ENCODE measurements around the gene TRHDE.

TRHDE gene, protein sequence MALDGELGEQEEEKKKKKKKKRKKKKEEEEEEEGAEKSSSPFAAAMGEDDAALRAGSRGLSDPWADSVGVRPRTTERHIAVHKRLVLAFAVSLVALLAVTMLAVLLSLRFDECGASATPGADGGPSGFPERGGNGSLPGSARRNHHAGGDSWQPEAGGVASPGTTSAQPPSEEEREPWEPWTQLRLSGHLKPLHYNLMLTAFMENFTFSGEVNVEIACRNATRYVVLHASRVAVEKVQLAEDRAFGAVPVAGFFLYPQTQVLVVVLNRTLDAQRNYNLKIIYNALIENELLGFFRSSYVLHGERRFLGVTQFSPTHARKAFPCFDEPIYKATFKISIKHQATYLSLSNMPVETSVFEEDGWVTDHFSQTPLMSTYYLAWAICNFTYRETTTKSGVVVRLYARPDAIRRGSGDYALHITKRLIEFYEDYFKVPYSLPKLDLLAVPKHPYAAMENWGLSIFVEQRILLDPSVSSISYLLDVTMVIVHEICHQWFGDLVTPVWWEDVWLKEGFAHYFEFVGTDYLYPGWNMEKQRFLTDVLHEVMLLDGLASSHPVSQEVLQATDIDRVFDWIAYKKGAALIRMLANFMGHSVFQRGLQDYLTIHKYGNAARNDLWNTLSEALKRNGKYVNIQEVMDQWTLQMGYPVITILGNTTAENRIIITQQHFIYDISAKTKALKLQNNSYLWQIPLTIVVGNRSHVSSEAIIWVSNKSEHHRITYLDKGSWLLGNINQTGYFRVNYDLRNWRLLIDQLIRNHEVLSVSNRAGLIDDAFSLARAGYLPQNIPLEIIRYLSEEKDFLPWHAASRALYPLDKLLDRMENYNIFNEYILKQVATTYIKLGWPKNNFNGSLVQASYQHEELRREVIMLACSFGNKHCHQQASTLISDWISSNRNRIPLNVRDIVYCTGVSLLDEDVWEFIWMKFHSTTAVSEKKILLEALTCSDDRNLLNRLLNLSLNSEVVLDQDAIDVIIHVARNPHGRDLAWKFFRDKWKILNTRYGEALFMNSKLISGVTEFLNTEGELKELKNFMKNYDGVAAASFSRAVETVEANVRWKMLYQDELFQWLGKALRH

GRCh38 chr12:72272091-72272661 lies at the start of gene TRHDE:
Gene TRHDE, plus strand, starts transcription at chr12:72272370. Its CDS starts 274 bp downstream, at chr12:72272644.
- DNase-seq (ENCODE audit: extremely low read depth in 1 of 2, low read depth in 1 of 2) = no peak

GRCh38 chr12:72226510-72226909 lies 45.7 kb upstream of the TRHDE start:
- no peak for DNase-seq (ENCODE audit: extremely low read depth in 1 of 2, low read depth in 1 of 2)

GRCh38 chr12:72228424-72228823 lies 43.7 kb upstream of the TRHDE start:
- DNase-seq (ENCODE audit: extremely low read depth in 1 of 2, low read depth in 1 of 2) = no peak

DNA sequence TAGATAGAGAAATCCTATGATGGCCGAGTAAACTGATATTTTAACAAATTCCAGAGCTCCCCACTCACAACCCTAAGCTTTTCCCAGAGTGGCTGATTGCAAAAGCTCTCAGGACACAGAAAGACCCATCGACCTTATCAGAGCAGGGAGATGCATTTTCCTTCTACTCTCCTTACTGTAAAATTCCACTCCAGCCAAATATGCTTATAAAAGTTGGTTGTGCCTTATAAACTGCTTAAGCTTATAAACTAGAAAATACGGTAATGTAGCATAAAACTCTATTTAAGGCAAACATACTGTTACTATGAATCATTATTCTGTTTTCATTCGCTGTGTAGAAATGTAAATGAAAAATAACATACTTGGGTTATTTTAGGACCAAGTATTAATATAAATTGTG lies 41.6 kb upstream of the TRHDE start:
- DNase-seq (ENCODE audit: extremely low read depth in 1 of 2, low read depth in 1 of 2) = no peak

- DNase-seq (ENCODE audit: extremely low read depth in 1 of 2, low read depth in 1 of 2) = no peak
These were observed 37.3 kb upstream of the TRHDE start for GRCh38 chr12:72234886-72235285.

DNA sequence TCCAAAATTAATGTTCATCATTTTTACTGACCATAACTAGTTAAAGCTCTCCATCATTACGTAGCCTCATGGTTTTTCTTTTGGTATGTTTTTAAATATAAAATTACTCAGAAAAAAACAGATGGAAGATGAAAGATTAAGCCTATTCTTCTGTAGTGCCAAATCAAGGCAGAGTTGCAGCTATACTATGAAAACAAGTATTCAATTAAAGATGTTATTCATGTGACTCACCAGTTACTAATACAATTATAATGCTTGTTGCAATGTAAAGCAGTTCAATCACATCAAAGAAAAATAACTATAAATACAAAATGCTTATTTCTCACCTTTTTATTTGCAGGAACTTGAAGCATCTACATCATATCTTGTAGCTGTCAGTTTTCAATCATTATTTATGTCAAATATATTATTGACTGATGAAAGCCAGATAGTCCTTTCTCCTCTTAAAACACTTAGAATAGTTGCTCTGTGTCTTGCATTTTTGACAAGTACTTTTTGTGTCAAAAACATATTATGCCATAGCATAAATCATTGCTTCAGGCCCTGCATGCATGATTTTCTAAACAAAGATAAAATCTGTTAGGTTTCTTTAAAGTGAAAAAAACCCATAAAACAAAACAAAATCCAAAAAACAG lies 36.0 kb upstream of the TRHDE start:
- no peak for DNase-seq (ENCODE audit: extremely low read depth in 1 of 2, low read depth in 1 of 2)

GRCh38 chr12:72241552-72241951 lies 30.6 kb upstream of the TRHDE start:
- no peak for DNase-seq (ENCODE audit: extremely low read depth in 1 of 2, low read depth in 1 of 2)

DNA sequence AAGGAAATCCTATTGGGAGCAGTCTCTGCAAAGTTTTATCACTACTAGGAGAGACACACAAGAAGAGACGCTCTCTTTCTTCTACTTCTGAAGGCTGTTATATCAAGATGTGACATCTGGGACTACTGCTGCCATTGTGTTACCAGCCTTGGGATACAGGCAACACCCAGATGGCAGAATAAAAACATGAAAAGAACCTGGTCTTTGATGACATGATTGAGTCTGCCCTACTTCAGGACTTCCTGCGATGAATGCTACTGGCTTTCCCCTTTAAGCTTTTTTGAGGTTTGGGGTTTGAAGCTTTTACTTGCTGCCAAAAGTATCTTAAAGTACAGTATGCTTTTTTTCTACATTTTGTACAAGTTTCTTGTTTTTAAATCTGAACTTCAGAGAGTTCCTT lies 29.2 kb upstream of the TRHDE start:
- no peak for DNase-seq (ENCODE audit: extremely low read depth in 1 of 2, low read depth in 1 of 2)

- DNase-seq (ENCODE audit: extremely low read depth in 1 of 2, low read depth in 1 of 2) = no peak
These were observed 25.8 kb upstream of the TRHDE start for GRCh38 chr12:72246370-72246769.

DNA sequence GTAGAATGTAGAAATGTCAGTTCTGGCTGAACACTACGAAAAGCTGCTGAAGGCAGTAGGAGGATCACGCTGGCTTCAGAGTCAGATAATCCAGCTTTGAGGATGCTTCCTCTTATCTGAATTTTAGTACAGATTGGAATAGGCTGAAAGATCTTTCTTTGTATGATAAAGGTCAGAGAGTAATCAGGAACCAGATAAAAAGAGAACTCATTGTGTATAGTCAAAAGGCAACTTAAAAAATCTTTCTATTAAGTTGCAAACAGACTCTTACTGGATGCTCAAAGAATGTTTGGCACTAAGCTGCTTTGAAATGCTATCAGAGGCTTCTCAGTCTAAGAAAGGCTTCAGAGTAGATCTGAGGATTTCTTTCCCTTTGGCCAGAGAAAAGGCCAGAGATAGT lies 21.8 kb upstream of the TRHDE start:
- DNase-seq (ENCODE audit: extremely low read depth in 1 of 2, low read depth in 1 of 2) = no peak

DNA sequence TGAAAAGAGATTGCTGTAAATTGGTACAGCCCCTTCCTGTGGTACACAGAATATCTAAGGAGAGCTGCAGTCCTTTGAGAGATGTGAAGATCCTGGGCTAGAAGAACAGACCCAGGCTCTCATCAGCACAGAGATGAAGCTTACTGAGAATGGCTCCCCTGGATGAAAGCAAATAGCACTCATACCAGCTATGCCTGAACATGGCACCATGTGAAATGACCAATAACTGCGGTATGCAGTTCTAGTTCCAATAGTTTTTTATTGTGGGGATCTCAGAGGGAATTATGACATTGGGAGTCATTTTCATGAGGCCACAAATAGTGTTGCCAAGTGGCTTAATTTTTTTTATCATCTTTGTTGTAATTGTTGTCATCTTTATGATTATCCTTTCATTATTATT lies 15.4 kb upstream of the TRHDE start:
- no peak for DNase-seq (ENCODE audit: extremely low read depth in 1 of 2, low read depth in 1 of 2)

GRCh38 chr12:72261885-72262284 lies 10.3 kb upstream of the TRHDE start:
- no peak for DNase-seq (ENCODE audit: extremely low read depth in 1 of 2, low read depth in 1 of 2)

DNA sequence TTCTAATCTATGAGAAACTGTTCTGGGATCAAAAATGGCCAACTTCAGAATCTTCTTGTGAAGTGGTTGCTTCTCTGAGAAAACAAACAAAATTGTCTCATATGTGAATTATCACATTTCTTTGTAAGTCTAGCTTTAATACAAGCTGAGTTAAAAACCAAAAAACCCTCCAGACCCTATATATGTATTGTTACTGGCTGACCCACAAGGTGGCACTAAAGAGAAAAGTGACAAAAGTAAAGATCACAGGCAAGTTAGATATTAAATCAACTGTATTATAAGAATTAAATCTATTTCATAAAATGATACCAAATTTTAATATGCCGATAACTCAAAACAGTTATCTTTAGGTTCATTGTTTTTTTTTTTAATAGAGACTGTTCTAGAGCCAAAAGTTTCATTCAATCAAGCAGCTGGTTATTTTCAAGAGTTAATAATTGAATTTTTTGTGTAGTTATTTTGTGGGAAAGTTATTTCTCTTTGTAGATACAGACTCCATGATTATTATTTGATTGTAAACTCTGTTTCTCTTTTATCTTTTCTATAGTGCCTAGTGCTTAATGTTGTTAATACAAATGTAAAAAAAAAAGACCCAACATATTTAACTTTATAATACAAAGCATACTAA lies 7.5 kb upstream of the TRHDE start:
- no peak for DNase-seq (ENCODE audit: extremely low read depth in 1 of 2, low read depth in 1 of 2)

DNA sequence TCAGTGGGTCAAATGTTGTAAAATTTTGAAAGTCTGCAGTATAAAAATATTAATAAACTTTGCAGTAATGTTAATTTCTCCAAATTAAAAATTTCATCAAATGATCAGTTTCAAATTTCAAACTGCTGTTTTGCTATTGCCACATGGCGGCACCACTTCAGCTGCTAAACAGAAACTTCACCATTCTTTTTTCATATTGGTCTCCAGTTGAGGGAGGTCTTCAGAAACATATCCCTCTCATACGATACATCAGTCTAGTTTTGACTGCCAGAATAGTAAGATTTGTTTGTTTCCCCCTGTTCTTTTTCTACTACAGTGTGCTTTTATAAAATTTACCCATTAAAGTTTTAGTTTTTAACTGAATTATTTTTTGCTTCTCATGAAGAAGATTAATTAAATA lies 4.2 kb upstream of the TRHDE start:
- no peak for DNase-seq (ENCODE audit: extremely low read depth in 1 of 2, low read depth in 1 of 2)

- DNase-seq (ENCODE audit: extremely low read depth in 1 of 2, low read depth in 1 of 2) = no peak
These were observed 3.8 kb upstream of the TRHDE start for GRCh38 chr12:72268386-72268785.

DNA sequence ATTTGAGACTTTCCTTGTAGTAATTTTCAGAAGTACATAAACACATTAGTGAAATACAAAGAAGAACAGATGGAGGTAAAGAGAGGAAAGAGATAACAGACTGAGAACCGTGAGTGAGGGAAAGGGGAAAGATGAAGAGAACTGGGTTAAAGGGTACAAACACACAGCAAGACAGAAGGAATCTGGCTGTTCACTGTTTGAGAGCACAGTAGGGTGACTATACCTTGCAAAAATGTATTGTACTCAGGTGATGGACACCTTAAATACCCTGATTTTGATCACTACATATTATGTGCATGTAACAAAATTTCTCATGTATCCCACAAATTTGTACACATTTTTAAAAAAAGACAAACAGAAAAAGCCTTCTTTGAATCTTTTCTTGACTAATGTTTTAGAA lies 2.7 kb upstream of the TRHDE start:
- DNase-seq (ENCODE audit: extremely low read depth in 1 of 2, low read depth in 1 of 2) = no peak

- no peak for DNase-seq (ENCODE audit: extremely low read depth in 1 of 2, low read depth in 1 of 2)
These were observed 1.9 kb upstream of the TRHDE start for GRCh38 chr12:72270246-72270645.

DNA sequence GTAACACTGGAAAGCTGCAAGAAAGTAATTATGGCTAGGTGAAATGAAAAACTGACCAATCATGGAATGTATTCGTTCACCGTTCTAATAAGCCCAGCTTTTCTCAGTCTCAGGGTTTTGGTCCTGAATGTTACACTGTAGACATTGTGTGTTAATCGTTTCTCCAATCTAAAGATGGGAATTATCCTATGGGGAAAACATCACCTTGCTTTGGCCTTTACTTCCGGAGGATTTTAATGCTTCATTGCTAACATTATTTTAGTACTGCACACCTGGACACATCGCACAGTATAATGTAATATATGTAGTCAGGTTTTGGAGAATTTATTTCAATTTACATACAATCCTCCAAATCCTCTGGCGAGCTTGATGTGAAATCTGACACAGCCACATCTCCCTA lies 1.2 kb upstream of the TRHDE start:
- DNase-seq (ENCODE audit: extremely low read depth in 1 of 2, low read depth in 1 of 2) = no peak

DNA sequence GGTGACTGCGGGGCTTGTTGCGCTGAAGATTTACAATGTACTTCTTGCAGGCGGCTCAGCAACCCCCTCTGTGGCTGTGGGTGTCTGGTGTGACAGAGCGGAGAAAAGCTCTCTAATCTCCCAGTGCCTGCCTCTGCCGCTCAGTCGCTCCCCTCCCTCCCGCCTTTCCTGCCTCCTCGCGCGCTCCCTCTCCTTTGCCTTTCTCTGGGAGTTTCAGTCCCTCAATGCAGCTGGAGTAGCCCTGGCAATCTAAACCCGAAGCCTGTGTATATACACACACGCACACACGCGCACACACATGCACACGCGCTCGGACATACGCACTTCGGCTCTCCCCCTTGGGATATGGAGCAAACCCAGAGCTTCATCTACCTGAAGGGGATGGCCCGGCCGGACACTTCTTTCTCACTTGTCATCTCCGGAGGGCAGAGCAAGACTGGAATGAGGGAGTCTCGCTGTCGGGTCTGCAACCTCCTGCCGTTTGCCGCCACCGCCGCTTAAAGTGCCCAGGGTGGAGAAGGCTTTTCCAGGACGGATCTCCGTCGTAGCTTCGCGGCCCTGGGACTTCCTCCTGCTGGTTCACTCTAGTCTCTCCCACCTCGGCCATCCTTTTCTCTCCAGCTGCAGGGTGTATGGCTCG lies 599 bp upstream of the TRHDE start:
- DNase-seq (ENCODE audit: extremely low read depth in 1 of 2, low read depth in 1 of 2) = no peak

All from stimulated activated CD8-positive, alpha-beta memory T cell treated with anti-CD3 and anti-CD28 coated beads, Interleukin-7, amount 100 ng/mL, for 48 hours (primary cell).